HG02623 (cell line): Measurements from ENCODE around the gene SUSD5.

Experiments
- ATAC-seq: cut with Tn5 transposase; IDR thresholded peaks from one replicate; pipeline ENCODE4 v1.9.1; 2021; ENCODE audit warnings: moderate library complexity; ENCODE audit not compliant: unreplicated experiment

The SUSD5 gene

DNA sequence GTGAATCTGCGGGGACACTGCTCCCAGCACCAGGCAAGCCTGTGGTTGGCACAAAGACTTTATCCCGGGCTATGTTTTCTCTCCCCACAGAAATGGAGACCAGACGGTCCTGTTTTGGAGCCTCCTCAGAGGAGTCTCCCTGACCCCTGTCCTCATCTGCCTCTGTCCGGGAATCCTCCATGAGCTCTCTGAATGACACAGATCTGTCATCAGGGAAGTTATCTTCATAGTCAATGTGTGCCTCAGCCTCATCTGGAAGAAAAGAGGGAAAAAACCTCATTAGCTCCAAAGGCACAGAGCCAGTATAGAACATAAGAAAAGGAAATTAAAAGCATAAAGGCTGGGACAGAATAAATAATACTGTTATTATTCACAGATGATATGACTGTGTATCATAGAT lies 64.8 kb downstream of the SUSD5 start:
- ATAC-seq, result no peak

DNA sequence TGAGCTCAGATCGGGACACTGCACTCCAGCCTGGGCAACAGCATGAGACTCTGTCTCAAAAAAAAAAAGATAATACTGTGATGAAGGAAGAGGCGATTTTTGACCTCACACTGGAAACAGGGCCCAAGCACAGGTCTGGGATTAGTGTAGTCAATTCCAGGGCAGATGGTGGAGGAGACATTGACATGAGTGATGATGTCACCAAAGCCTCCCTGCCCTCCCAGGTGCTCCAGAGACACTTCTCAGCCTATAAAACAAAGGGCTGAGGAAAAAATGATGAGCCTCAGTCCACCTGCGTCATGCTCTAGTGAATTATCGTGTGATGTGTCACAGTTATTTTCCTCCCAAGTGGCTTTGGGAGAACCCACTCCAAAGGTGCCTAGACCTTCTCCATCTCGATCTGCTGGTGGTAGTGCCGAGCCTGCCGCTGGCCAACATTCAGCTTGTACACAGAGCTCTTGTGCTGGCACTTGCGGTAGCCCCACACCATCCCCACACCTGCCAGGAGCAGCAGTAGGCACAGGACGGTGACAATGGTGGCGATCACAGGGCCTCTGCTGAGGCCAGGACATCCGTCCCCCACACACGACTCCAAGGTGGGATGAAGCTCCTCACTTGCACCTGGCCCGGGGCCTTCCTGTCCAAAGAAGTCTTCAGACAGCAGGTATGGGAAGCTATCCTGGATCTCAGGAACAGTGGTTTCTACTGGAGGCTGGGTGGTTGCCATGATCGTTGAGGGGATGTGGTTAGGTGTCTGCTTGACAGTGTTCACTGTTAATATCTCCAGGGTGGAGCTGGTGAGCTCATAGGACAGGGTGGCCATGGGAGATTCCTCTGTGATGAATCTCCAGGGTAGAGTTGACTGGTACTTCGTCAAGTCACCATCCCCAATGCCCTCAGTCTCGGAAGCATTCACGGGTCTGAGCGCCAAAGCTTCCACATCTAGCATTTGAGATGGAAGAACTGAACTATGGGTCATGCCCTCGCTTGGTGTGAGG lies 65.9 kb downstream of the SUSD5 start:
- no peak for ATAC-seq

DNA sequence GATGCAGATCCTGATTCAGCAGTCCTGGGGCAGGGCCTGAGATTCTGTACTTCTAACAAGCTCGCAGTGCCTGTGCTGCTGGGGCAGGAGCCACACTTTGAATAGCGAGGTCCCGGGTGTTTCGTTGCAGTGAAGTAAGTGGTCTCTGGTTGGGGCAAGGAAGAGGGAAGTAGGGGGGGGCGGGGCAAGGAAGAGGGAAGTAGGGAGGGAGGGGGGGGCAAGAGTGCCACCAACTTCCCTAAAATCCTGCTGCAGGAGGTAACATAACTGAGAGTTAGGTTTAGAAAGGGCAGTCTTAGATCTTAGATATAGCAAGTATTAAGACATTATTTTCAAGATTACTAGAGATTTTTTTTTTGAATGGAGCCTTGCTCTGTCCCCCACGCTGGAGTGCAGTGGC lies 69.3 kb downstream of the SUSD5 start:
- ATAC-seq, result no peak

DNA sequence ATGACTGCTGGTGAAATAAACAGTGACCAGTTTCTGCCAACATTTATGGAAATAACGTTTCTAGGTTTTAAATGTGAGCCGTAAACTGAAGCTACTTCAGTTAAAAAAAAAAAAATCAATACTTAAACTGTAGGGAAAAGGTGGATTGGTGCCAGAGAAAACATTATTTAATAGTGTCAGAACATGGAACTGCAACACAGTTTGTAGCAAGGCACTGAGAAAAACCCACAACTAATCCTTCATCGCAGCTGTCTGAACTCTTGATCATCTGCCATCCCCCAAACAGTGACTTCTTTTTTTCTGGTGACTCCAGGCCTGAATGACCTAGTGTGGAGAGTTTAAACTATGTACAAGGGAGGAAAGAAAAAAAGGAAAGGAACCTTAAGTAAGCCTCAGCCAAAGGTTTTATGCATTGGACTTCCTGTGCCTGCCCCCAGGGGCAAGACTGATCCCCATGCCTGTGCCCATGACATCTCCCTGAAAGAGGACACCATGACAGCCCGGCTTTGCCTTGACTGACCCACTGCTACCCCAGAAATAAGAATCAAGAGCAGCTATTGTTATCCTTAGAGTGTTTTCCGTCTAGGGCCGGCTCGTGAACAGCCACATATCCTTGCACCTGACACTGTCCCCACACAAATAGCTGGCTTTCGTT lies 71.7 kb downstream of the SUSD5 start:
- no peak for ATAC-seq

DNA sequence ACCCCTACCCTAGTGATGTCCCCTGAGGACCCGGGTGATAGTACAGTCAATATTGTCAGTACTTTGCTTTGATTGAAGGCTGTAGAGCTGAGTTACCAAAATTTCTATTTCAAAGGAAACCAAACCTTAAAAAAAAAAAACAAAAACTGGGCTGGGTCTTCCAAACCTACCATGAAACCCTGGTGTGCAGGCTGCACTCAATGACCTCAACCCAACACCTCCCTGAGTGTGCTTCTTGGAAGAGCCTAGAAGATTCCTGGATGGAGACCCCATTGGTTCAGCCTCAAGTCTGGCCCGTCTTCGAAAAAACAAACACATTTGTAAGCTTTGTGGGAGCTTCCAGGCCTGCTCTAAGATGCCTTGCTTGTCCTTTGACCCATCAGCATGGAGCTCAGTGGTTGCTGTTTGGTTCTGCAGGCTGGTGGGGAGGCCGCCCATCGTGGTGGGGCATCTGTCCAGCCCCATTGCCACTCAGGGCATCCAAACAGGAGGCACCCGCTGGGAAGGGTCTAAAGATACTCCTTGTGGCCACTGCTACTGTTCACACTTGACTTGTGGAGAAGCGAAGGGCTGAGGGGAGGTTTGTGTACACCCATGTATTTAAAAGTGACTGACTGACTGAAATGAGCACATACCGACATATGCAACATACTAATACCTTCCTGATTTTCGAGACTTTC lies 72.6 kb downstream of the SUSD5 start:
- no peak for ATAC-seq

DNA sequence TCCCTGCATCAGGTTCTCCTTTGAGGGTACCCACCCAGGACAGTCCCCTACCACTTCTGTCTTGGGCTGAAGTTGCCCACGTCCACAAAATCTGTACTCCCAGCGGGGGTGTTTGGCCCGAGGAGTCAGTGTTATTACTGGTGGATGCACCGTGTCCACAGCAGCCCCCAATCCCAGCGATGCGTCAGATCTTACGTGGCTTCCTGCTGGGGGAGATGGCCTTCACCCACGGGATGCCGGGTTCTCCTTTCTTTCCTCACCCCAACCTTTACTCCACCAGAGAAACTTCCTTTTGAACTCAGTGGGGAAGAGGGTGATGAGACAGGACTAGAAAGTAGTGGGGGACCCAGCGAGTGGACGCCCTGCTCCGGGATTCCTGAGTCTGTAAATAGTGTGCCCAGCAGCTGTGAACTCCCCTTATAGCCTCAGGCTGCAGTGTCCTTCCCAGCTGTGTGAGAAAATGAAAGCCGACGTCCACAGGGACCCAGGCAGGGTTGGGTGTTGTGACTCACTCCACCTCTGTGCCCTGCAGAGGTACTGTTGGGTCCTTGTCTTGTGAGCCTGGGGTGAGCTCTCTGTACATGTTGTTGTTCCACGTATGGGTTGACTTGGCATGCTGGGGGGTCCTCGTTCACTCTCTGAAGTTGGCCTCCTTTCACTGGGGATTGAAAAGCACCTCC lies 73.2 kb downstream of the SUSD5 start:
- no peak for ATAC-seq

DNA sequence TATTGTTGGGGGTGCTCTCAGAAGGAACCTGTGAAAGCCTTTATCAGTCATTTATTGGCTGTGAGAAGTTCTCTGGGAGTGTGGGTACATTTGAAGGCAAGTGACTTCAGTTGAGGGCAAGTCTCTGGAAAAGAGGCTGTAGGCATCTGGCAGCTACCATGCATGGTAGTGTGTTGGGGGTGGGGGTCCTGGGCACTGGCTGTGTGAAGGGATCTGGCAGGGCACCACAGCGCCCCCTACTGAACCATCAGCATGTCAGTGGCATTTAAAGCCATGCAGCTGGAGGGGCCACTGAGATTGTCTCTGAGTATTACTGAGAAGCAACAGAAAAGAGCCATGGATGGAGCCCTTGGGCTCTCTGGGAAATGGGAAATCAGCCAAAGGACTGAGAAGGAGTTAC lies 74.2 kb downstream of the SUSD5 start:
- no peak for ATAC-seq

DNA sequence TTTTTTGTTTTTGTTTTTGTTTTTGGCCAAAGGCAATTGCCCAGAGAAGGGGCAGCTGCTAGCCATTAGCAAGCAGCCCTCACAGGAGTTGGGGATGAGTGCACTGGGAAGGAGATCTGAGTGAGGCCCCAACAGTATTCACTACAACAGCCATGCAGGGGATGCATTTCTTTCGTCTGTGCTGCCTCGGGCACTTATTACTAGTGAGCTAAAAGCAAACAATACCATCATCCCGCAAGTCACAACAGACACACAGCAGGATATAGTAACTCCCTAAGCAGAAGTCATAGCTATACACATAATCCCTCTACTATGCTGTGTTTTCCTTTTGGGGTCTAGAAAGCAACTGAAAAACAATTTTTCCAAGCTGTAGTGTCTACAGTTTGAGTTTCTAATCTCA lies 77.6 kb downstream of the SUSD5 start:
- no peak for ATAC-seq

DNA sequence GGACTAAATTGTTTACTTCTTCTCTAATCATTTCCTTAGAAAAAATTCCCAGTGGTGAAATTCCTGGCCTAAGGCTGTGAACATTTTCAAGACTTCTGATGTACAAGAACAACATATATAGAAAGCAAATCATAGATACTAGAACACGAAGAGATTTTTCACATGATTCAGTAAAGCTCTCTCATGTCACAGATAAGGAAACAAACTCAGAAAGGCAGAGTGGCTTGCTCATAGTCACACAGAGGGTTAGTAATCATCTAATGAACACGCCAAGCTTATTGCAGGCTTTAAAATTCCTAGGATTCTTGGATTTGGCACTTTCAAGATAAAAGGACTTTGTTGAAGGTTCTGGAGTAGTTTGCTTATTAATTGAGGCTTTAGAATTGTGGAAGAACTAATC lies 78.6 kb downstream of the SUSD5 start:
- no peak for ATAC-seq

DNA sequence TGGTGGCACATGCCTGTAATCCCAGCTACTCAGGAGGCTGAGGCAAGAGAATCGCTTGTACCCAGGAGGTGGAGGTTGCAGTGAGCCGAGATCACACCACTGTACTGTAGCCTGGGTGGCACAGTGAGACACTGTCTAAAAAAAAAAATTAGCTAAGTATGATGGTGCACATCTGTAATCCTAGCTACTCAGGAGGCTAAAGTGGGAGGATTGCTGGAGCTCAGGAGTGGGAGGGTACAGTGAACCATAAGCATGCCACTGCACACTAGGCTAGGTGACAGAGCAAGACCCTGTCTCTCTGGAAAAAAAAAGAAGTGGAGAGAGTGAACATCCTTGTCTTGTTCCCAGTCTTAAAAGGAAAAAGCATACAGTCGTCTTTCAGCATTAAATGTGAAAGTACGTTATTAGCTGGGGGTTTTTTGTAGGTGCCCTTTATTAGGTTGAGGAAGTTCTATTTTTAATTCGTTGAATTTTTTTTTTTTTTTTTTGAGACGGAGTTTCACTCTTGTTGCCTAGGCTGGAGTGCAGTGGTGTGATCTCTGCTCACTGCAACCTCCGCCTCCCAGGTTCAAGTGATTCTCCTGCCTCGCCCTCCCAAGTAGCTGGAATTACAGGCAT lies 79.5 kb downstream of the SUSD5 start:
- ATAC-seq, result peak; percentile 59

DNA sequence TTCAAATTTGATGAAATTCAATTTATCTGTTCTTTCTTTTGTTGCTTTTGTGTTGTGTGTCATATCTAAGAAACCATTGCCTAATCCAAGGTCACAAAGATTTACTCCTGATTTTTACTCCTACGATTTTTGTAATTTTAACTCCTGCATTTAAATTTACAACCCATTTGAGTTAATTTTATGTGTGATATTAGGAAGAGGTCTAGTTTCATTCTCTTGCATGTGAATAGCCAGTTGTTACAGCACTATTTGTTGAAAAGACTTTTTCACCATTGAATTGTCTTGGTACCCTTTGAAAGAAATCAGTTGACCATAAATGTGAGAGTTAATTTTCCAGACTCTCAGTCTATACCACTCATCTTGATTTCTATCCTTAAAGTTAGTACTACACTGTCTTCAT lies 80.9 kb downstream of the SUSD5 start:
- no peak for ATAC-seq

DNA sequence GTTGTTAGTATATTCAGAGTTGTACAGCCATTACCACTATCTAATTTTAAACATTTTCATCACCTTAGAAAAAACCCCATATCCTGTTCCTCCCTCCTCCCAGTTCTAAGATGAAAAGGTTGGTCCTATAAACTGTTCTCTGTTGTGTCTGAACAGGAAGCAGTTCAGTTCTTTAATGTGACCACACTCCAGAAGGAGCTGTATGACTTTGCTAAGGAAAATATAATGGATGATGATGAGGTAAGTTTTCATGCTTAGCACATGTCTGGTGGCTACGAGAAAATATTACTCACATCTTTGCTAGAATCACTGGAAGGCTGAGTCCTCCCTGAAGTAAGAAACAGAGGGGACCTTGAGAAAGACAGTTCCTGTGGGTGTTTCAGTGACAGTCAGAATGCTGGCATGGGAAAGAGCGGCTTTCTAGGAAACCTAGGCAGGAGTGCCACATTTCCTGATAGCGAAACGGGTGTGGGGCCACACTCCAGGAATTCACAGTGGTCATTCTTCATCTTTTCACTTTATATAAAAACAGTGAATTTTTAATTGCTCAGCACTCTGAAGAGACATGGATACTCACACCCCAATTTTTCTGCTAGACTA lies 84.5 kb downstream of the SUSD5 start:
- ATAC-seq, result peak; percentile 39

DNA sequence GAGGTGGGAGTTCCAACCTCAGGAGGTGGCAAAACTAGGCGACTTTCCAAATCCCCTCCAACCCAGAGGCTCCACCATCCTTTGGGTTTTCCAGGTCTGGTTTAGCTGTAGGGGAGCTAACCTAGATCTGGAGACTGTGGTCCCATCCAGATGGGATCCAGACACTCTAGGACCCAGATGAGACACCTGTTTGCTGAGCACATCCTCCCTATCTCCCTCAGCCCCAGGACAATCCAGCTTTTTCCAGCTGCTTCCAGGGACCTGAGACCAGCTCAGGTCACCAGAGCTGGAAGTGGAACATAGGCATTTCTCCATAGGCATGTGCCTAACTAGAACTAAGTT lies 86.6 kb downstream of the SUSD5 start:
- no peak for ATAC-seq

DNA sequence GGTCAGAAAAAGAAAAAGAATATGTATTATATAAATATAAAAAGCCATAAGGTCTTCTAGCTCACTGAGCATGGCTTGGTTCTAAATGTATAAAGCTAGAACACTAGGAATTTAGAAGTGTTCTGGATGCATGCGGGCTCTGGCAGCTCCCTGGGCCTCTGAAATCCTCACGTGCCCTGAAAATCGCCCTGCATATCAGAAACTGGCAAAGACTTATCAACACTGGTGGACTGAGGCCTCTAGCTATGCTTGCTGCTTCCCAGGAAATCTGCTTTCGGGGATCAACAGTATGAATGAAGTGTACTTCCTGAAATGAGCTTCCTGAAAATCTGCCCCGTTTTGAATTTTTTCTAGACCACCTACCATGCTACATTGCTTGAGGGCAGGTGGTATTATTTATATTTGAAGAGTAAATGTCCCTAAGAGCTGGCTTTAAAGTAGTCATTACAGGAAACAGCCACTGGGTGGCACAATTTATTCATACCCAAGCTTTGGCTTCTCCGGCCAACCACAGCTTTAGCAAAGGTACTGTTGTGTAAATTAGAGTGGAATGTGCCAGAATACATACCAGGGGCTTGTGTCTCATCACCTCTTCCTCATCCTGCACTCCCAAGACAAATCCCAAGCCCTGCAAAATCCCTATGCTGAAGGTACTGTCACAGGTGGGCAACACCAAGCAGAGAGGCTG lies 87.1 kb downstream of the SUSD5 start:
- ATAC-seq, result peak; percentile 66

DNA sequence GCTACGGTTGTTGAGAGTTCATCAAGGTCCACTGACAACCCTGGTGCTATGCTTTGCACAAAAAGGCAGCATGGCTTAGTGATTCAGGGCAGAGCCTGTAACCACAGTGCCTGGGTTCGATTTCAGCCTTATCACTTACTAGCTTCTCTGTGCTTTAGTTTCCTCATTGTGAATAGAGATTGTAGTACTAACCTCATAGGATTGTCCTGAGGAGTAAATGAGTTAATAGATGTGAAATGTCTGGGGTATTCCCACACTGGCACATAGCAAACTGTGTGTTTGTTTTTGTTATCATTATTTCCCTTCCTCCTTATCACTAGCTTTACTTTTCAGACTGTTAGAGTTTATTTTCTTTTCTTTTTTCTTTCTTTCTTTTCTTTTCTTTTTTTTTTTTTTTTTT lies 88.5 kb downstream of the SUSD5 start:
- ATAC-seq, result no peak

DNA sequence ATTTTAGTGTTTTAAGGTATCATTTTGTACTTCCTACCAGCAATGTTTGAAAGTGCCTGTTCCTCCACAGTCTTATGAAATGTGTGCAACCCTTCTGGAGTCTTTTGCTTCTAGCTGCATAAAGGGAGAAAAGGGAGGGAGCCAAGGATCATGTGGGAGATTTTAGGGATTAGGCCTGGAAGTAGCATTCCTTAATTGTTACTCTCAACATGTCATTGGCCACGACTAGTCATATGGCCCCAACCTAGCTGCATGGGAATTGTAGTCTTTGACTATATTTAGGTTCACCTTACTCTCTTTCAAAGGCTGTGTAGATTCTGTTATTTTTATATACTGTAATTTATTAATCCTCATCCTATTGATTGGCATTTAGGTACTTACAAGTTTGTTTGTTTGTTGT lies 89.9 kb downstream of the SUSD5 start:
- no peak for ATAC-seq

DNA sequence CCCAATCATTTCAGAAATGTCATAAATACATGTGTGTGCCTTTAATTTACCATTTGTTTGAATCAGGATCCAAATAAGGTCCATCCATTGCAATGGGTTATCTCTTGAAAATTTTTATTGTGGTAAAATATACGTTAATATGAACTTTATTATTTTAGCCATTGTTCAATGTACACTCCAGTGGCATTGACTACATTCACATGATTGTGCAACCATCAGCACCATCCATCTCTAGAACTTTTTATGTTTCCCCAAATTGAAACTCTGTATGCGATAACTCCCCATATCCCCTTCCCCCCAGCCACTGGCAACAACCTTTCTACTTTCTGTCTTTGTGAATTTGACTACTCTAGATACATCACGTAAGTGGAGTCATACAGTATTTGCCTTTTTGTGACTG lies 92.8 kb downstream of the SUSD5 start:
- ATAC-seq, result no peak

DNA sequence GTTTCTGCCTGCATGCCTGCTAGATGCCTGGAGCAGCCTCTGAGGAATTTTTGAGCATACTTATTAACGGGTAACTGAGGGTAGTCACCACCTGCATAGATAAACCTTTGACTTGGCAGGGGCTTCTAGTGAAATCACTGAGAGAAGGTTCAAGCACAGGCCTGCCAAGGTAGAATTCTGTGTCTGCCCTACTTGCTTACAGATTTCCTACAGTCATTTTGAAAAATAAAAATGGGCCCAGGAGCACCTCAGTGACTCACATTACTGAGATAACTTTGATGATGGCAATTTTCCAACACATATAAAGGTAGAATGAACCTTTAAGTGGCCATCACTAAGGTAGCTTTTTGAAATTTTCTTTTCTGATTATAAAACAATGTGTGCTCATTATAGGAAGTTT lies 94.0 kb downstream of the SUSD5 start:
- no peak for ATAC-seq

DNA sequence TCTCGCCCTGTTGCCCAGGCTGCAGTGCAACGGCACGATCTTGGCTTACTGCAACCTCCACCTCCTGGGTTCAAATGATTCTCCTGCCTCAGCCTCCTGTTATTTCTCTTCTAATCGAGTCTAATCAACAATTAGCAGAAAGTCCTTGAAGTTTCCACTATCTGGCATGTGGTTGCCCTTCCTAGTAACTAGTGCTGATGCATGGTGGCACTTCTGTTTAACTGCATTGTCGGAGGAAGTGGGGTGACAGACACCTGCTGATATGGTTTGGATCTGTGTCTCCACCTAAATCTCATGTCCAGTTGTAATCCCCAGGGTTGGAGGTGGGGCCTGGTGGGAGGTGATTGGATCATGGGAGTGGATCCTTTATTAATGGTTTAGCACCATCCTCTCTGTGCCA lies 95.6 kb downstream of the SUSD5 start:
- no peak for ATAC-seq

DNA sequence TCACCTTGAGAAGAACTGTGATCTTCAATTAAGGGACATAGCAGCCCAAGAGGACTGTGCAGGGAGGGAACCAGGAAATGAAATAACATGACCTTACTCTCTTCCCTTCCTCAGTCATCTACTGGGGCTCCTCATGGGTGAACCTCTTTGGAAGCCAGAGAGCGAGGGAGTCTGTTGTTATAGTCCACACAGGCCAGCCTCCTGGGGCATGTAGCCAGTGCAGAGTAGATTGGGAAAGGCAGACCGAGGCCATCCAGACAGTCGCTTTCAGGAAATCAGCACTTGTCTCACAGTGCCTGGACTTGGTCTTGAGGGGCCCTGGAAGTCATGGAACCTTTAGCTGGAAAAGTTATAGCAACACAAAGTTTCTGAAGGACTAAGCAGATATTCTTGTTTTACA lies 98.7 kb downstream of the SUSD5 start:
- no peak for ATAC-seq
